Sigmoid colon (tissue), 4 donors: ENCODE measurements around the gene OR1K1.

Experiments used
- CTCF ChIP-seq, 4 experiments: fragments of 450-650 bp in 3 of 4; fragments of 200-600 bp in 1 of 4; IDR thresholded peaks; one replicate each; pipeline ENCODE4 v1.5.1; 2016 to 2019; ENCODE audit warnings: antibody characterized with exemption in 4 of 4, mild to moderate bottlenecking in 3 of 4, moderate library complexity in 2 of 4
- POLR2A ChIP-seq, 2 donors: fragments of 450-650 bp; IDR thresholded peaks; one replicate each; pipeline ENCODE4 v1.6.1; 2016; ENCODE audit warnings: antibody characterized with exemption in 2 of 2, mild to moderate bottlenecking in 2 of 2, moderate library complexity in 2 of 2
- POLR2AphosphoS5 ChIP-seq, 4 donors: sonication (generic); formaldehyde crosslinking; IDR thresholded peaks; one replicate each; pipeline ENCODE4 v1.6.1; 2017; ENCODE audit warnings: antibody characterized with exemption in 4 of 4

GRCh38 chr9:122822056-122822455 lies 22.1 kb downstream of the OR1K1 start:
- TF ChIP-seq POLR2A (IDR thresholded peaks at IDR 0.05) (no peak), POLR2AphosphoS5 (IDR thresholded peaks at IDR 0.05) (no peak), CTCF (IDR thresholded peaks at IDR 0.05) (no peak)
